Measurements from ENCODE around the gene DCAF15. TPM values are rescaled to one million over a fixed set of nuclear protein-coding genes. Genes with fewer than 3 reads are reported as not detected.

The DCAF15 gene
- total RNA-seq, 4 donors from 2014 or later = 11.2 to 38.8 (median 18.0) TPM

GRCh38 chr19:13932911-13933393, 19.4 kb upstream of the DCAF15 start:
- Histone ChIP-seq H3K4me1 (no peaks in the 10 kb centered on the region), H3K4me3 (no peak overlapping the region), H3K27ac (no peak overlapping the region), H3K9me3 (no peaks in the 10 kb centered on the region), H3K27me3 (peaks cover 7 to 14% (median 11%) of the 10 kb centered on the region in 3 donors), H3K36me3 (no peaks in the 10 kb centered on the region)
- ATAC-seq (no peak), DNase-seq (no peak)
- intact Hi-C loops (cut with DNase I; ENCODE audit: low total_unique reads) = no loop called here
- TF ChIP-seq CTCF (IDR thresholded peaks at IDR 0.05 in 4 of 5, conservative IDR thresholded peaks at IDR 0.05 in 1 of 5) (no peak), POLR2A (IDR thresholded peaks at IDR 0.05) (no peak)
- in situ Hi-C loops (cut with MboI; ENCODE audit: low sequenced_read_pairs in 4 of 4) = no loop called here

GRCh38 chr19:13934785-13935109, 17.6 kb upstream of the DCAF15 start:
- TF ChIP-seq POLR2A (IDR thresholded peaks at IDR 0.05) (no peak), CTCF (IDR thresholded peaks at IDR 0.05 in 4 of 5, conservative IDR thresholded peaks at IDR 0.05 in 1 of 5) (no peak)
- ATAC-seq = no peak

GRCh38 chr19:13935765-13936510, 16.4 kb upstream of the DCAF15 start:
- no peak for ATAC-seq
- Histone ChIP-seq H3K4me3 (no peak overlapping the region), H3K27me3 (peaks cover 7 to 15% (median 11%) of the 10 kb centered on the region in 3 donors), H3K36me3 (no peaks in the 10 kb centered on the region), H3K27ac (no peak overlapping the region), H3K4me1 (no peaks in the 10 kb centered on the region), H3K9me3 (no peaks in the 10 kb centered on the region)
- intact Hi-C loops (cut with DNase I; ENCODE audit: low total_unique reads) = no loop called here
- no peak for DNase-seq
- no peak for TF ChIP-seq POLR2A (IDR thresholded peaks at IDR 0.05)
- TF ChIP-seq CTCF (IDR thresholded peaks at IDR 0.05 in 4 of 5, conservative IDR thresholded peaks at IDR 0.05 in 1 of 5) = no peak
- in situ Hi-C loops (cut with MboI; ENCODE audit: low sequenced_read_pairs in 4 of 4) = no loop called here

More at GRCh38 chr19:13934785-13935109, 17.6 kb upstream of the DCAF15 start:
- in situ Hi-C loops (cut with MboI; ENCODE audit: low sequenced_read_pairs in 4 of 4) (no loop called here), intact Hi-C loops (cut with DNase I; ENCODE audit: low total_unique reads) (no loop called here)
- Histone ChIP-seq H3K4me1 (no peaks in the 10 kb centered on the region), H3K27me3 (peaks cover 7 to 15% (median 11%) of the 10 kb centered on the region in 3 donors), H3K4me3 (no peak overlapping the region), H3K36me3 (no peaks in the 10 kb centered on the region), H3K9me3 (no peaks in the 10 kb centered on the region), H3K27ac (no peak overlapping the region)
- no peak for DNase-seq

GRCh38 chr19:13937479-13938300, 14.6 kb upstream of the DCAF15 start:
- Histone ChIP-seq H3K4me1 (no peaks in the 10 kb centered on the region), H3K27ac (no peak overlapping the region), H3K27me3 (peaks cover 7 to 15% (median 11%) of the 10 kb centered on the region in 3 donors), H3K4me3 (no peak overlapping the region), H3K36me3 (no peaks in the 10 kb centered on the region), H3K9me3 (no peaks in the 10 kb centered on the region)
- no peak for TF ChIP-seq CTCF (IDR thresholded peaks at IDR 0.05 in 4 of 5, conservative IDR thresholded peaks at IDR 0.05 in 1 of 5)
- in situ Hi-C loops (cut with MboI; ENCODE audit: low sequenced_read_pairs in 4 of 4) = no loop called here
- no peak for ATAC-seq
- DNase-seq = no peak
- intact Hi-C loops (cut with DNase I; ENCODE audit: low total_unique reads) = no loop called here
